ENCODE measurements around the gene OR2M3.
"Not testable (repeated sequence)": the region's sequence is repeated elsewhere in the genome, so short reads cannot be mapped to it uniquely, and the experiment has no call there.

OR2M3 gene, protein sequence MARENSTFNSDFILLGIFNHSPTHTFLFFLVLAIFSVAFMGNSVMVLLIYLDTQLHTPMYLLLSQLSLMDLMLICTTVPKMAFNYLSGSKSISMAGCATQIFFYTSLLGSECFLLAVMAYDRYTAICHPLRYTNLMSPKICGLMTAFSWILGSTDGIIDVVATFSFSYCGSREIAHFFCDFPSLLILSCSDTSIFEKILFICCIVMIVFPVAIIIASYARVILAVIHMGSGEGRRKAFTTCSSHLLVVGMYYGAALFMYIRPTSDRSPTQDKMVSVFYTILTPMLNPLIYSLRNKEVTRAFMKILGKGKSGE

DNA sequence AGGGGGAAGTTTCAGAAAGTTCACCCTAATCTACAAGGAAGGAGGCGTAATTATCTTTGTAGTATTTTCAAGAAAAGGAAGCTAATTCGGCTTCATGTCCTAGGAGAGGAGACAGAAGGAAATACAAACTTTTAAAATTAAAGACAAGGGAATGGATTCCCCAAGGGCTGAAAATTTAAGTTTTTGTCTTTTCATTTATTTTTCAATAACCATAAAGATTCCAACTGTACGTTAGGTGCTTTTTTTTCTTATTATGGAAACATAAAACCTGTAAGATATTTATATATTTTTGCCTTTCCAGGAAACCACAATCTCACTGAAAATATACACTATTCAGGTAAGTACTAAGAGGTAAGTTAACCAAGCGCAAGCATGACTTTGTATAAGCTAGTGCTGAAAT is at the start of gene OR2M3:
Gene OR2M3, plus strand, starts transcription at position 301 of the 400 bp plus-strand sequence. CDS start 5,803 bp downstream, outside the sequence.
- in situ Hi-C loops (cut with MboI; ENCODE audit: low sequenced_read_pairs), result no loop called here

DNA sequence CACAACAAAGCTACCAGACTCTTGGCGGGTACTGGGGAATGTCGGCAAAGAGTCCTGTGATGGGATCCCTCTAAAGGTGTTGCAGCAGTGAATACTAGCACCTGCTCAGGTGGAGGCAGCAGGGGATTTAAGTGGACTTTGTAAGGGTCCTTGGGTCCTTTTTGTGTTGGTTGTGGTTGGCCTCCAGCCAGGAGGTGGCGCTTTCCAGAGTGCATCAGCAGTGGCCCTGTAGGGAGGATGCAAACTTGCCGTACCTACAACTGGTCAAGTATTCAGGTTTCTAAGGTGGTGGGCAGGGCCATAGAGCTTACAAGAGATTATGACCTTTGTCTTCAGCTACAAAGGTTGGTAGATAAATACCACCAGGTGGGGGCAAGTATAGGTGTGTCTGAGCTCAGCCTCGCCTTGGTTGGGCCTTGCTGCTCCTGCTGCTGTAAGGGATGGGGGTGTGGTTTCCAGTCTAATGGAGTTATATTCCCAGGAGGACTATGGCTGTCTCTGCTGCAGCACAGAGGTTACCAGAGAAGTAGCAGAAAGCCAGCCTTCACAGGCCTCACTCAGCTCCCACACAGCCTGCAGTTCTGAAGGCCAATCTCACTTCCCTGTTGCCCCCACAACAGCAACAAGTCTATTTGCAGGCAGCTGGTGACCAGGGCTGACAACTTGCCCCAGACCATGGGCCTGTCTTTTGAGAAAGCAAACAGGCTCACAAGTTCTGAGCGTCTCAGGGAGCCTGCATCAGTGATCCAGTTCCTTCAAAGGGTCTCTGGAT is 44.8 kb upstream of the OR2M3 start:
- in situ Hi-C loops (cut with MboI; ENCODE audit: low sequenced_read_pairs), result no loop called here

DNA sequence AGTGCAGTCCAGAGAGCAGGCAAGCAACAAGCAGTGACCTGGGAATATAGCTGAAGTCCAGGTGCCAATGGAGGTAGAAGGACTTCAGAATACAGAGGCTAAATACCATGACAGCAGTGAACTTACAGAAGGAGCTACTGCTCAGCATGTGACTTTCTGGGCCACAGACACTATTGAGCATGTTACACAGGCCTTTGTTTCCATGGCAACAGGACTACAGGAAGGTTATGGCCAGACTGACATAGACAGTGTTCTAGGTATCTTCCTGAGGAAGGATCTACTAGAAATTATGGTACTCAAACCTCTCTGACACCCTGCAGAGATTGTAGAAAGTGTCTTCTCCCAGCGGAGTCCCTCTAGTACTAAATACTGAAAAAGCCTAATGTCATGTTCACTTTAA is 41.1 kb upstream of the OR2M3 start:
- in situ Hi-C loops (cut with MboI; ENCODE audit: low sequenced_read_pairs), result no loop called here

DNA sequence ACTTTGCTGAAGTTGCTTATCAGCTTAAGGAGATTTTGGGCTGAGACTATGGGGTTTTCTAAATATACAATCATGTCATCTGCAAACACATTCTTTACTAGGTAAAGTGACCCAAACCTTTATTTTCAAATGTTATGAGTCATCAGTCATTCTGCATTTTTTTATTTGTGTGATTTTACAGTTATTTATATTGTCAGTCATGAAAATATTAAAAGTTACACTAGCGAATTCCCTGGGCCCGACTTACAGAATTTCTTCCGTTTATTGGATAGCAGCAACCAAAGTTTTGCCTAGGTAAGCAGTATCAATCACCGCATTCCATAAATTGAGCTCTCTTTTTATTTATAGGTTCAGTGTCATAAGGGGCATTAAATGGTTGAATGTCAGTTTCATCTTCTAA is 38.3 kb upstream of the OR2M3 start:
- in situ Hi-C loops (cut with MboI; ENCODE audit: low sequenced_read_pairs), result no loop called here

DNA sequence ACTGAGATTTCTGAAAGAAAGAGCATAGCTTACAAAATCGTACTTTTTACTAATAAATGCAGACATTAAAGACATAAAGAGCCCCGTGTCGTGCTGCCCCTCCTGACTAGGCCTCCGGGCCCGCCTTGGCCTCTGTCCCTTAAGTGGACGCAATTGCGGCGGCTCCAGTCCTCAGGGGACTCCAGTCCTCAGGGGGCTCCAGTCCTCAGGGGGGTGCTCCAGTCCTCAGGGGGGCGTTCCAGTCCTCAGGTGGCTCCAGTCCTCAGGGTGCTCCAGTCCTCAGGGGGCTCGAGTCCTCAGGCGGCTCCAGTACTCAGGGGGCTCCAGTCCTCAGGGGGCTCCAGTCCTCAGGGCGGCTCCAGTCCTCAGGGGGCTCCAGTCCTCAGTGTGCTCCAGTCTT is 33.0 kb upstream of the OR2M3 start:
- in situ Hi-C loops (cut with MboI; ENCODE audit: low sequenced_read_pairs), result no loop called here

DNA sequence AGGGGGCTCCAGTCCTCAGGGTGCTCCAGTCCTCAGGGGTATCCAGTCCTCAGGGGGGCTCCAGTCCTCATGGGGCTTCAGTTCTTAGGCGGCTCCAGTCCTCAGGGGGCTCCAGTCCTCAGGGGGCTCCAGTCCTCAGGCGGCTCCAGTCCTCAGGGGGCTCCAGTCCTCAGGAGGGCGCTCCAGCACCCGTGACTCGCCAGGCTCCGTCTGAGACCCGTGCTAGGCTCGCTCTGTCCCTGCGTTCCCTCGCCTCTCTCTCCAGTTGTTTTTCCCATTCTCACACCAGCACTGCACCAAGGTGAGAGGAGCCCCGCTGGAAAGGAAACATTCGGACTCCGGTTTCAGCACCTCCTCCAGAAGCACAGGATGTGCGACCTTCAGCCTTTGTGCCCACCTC is 31.9 kb upstream of the OR2M3 start:
- in situ Hi-C loops (cut with MboI; ENCODE audit: low sequenced_read_pairs), result no loop called here

DNA sequence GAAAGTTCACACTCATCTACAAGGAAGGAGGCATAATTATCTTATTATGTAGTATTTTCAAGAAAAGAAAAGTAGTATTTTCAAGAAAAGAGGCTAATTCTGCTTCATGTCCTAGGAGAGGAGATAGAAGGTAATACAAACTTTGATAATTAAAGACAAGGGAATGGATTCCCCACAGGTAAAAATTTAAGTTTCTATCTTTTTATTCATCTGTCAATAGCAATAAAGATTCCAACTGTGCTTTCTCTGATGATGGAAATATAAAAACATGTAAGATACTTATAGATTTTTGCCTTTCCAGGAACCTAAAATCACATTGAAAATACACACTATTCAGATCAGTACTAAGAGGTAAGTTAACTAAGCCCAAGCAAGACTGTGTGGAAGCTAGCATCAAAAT is 22.5 kb upstream of the OR2M3 start, which contains the start of gene OR2M2:
Gene OR2M2, plus strand, starts transcription at position 301 of the 400 bp plus-strand sequence. CDS start 5,165 bp downstream, outside the sequence.
- in situ Hi-C loops (cut with MboI; ENCODE audit: low sequenced_read_pairs), result no loop called here

DNA sequence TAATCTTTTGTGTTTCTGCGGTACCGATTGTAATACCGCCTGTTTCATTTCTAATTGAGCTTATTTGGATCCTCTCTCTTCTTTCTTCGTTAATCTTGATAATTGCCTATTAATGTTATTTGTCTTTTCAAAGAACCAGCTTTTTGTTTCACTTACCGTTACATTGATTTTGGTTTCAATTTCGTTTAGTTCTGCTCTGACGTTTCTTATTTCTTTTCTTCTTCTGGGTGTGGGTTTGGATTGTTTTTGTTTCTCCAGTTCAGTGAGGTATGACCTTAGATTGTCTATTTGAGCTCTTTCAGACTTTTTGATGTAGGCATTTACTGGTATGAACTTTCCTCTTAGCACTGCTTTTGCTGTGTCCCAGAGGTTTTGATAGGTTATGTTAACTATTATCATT is 13.1 kb upstream of the OR2M3 start:
- in situ Hi-C loops (cut with MboI; ENCODE audit: low sequenced_read_pairs), result no loop called here

DNA sequence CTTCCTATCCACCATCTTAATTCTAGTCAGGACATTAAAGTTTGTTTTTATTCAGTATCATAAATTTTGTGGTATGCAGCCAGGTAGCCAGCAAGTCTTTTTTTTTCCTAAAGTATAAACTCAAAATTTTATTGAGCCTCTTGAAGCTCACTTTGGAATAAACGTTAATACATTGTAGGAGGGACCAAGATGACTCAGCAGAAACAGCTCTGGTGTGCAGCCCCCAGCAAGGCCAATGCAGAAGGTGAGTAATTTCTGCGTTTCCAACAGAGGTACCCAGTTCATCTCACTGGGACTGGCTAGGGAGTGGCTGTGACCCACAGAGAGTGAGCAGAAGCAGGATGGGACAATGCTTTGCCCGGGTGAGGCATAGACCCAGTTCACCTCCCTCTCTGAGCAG is 9.7 kb upstream of the OR2M3 start:
- in situ Hi-C loops (cut with MboI; ENCODE audit: low sequenced_read_pairs), result no loop called here

DNA sequence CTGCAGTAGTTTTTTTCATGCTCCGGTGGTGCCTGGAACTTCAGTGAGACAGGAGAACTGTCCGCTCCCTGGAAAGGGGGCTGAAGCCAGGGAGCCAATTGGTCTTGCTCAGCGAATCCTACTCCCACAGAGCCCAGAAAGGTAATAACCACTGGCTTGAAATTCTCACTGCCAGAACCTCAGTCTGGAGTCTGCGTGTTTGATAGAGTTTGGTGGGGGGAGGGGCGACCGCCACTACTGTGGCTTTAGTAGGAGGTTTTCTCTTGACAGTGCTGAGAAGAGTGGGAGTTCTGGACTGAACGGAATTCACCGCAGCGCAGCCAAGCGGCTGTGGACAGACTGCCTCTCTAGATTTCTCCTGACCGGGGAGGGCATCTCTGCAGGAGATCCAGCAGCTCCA is 8.0 kb upstream of the OR2M3 start:
- in situ Hi-C loops (cut with MboI; ENCODE audit: low sequenced_read_pairs), result no loop called here

DNA sequence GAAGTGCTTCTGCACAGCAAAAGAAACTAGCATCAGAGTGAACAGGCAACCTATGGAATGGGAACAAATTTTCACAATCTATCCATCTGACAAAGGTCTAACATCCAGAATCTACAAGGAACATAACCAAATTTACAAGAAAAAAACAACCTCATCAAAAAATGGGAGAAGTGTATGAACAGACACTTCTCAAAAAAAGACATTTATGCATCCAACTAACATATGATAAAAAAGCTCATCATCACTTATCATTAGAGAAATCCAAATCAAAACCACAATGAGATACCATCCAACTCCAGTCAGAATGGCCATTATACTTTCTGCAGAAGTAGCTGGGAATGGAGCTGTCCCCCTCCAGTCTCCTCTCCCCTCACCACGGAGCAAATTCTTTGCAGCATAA is 2.9 kb upstream of the OR2M3 start:
- in situ Hi-C loops (cut with MboI; ENCODE audit: low sequenced_read_pairs), result no loop called here

DNA sequence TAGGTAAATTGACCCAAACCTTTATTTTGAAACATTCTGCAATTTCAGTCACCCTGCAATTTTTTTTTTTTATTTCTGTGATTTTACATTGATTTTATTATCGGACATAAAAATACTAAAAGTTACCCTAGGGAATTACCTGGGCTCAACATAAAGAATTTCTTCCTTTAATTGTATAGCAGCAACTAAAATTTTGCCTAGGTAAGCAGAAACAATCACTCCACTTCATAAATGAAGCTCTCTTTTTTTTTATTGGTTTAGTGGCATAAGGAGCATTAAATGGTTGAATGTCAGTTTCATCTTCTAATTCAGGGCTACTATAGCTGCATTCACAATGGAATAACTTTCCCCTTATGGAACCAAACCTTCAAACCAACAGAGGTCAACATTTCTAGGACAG is 18.8 kb downstream of the OR2M3 start:
- in situ Hi-C loops (cut with MboI; ENCODE audit: low sequenced_read_pairs), result no loop called here

DNA sequence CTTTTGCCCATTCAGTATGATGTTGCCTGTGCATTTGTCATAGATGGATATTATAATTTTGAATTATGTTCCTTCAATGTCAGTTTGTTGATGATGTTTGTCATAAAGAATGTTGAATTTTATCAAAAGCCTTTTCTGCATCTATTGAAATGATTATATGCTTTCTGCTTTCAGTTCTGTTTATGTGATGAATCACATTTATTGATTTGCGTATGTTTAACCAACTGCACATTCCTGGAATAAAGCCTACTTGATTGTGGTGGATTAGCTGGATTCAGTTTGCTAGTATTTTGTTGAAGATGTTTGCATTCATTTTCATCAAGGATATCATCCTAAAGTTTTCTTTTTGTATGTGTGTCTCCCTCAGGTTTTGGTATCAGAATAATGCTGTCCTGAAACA is 28.5 kb downstream of the OR2M3 start:
- in situ Hi-C loops (cut with MboI; ENCODE audit: low sequenced_read_pairs), result no loop called here

DNA sequence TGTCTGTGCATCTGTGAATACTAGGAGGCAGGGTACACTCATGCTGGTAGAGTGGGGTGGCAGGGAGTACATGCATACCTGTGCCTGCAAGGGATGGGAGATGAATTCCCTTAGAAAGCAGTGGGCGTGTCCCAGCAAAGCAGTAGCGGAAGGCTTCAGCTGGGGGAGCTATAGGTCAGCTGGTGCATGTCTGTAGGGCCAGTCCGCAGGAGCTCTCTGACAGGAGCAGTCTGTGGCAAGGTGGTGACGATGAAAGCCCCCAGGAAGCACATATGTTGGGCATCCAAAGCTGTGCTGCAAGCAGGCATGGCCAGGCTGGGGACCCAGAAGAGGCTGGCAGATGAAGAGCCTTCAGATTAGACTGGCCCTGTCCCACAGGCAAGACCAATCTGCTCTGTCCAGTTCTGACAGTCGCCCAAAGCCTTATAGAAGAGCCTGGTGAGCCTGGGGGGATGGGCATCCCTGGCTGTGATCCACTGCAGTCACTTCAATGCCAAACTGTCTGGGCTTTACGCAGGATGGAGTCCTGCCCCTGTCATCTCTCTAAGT is 32.4 kb downstream of the OR2M3 start:
- in situ Hi-C loops (cut with MboI; ENCODE audit: low sequenced_read_pairs), result no loop called here

DNA sequence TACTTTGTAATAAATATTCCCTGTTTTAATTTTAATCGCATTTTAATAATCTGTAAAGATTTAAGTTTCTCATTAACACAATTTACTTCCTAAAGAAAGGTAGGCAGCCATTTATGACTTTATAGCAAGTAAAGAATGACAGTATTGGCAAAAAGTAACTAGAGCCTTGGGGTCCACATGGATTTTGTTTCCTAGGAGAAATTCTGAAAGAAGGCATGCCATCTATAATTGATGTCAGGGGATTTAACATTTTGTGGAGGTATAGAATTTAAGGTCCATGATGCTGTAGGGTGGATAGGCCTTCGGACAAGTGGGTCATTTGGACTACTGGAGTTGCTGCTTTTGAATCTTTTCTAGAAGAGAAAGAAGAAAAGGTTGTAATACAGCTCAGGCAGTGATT is 34.1 kb downstream of the OR2M3 start, which contains the start of gene OR2M4:
Gene OR2M4, plus strand, starts transcription at position 301 of the 400 bp plus-strand sequence. CDS start 7,512 bp downstream, outside the sequence.
- in situ Hi-C loops (cut with MboI; ENCODE audit: low sequenced_read_pairs), result no loop called here

DNA sequence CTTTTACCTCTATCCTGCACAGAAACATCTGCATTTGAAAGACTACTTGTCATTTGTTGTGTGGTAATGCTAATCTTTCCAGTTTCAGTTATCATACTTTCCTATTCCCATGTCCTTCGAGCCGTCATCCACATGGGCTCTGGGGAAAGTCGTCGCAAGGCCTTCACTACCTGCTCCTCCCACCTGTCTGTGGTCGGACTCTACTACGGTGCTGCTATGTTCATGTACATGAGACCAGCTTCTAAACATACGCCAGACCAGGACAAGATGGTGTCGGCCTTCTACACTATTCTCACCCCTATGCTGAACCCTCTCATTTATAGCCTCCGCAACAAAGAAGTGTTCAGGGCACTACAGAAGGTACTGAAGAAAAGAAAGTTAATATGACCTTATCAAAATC is 42.4 kb downstream of the OR2M3 start:
- in situ Hi-C loops (cut with MboI; ENCODE audit: low sequenced_read_pairs), result no loop called here

DNA sequence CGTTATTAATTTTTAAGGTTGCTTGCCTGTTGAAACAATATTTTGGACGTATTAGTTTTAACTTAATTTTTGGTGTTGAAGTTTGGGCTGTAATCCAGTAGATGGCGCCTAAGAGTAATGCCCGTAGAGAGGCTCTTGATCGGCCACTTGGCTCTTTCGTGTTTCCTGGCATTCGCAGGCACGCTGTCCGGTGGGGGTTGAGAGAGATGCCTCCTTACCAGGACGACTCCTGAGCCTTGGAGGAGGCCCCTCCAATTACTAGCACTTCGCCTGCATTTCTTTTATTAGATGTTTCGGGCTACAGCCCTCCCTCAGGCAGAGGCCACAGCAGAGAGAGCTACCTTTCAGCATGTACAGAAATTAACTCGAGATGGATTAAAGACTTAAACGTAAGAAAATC is 46.1 kb downstream of the OR2M3 start:
- in situ Hi-C loops (cut with MboI; ENCODE audit: low sequenced_read_pairs), result no loop called here

DNA sequence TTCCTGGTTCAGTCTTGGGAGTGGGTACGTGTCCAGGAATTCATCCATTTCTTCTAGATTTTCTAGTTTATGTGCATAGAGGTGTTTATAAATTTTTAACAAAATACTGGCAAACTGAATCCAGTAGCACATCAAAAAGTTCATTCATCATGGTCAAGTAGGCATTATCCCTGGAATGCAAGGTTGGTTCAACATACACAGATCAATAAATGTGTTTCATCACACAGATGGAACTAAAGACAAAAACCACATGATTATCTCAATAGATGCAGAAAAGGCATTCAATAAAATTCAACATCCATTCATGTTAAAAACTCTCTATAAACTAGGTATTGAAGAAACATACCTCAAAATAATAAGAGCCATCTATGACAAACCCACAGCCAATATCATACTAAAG is 62.2 kb downstream of the OR2M3 start:
- in situ Hi-C loops (cut with MboI; ENCODE audit: low sequenced_read_pairs), result not testable (repeated sequence)

Measured in hTERT RPE-1 (cell line).